Right hindlimb (tissue), 1 donor: ENCODE data around the gene SALL1.

Experiments
- DNase-seq: peaks from one replicate; pipeline ENCODE4 v3.0.0-alpha.2; 2018

Gene SALL1

GRCh38 chr16:51107742-51108141, 43.3 kb downstream of the SALL1 start:
- DNase-seq: no peak

DNA sequence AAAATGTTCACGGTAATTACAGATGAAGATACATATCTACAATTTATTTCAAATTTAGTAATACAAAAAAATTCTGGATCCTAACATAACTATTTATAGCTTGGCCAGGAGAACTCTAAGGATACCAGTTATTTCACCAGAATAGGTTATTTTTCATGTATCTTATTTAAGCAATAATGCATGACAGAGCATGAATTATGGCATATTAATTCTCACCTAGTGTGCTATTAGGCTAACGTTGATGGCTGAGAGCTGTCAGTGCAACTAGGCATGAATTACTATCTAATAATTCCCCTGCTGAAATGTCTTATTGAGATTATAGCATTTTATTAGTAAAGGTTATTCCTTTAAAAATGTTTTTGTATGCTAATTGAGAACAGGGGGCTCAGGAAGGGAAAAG, 44.5 kb downstream of the SALL1 start:
- no peak for DNase-seq

DNA sequence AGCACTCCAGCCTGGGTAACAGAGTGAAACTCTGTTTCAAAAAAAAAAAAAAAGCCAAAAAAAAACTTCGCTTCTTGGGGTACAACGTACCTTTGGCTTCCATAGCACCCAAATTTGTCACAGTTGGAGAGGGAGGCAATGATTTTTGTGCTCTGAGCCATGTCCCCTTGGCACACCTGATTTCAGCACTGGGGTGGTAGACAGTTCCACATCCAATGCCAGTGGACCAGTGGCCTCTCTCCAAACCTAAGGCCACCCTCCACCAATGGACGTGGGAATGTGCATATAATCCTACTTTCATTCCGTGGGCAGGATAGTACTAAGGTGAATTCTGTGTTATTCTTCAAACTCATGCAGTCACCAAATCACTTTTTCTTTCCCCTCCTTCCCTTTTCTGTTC, 47.5 kb downstream of the SALL1 start:
- no peak for DNase-seq

- DNase-seq: no peak
These were observed 53.3 kb downstream of the SALL1 start for GRCh38 chr16:51097729-51098128.

GRCh38 chr16:51095890-51096626, 55.0 kb downstream of the SALL1 start:
- no peak for DNase-seq

DNA sequence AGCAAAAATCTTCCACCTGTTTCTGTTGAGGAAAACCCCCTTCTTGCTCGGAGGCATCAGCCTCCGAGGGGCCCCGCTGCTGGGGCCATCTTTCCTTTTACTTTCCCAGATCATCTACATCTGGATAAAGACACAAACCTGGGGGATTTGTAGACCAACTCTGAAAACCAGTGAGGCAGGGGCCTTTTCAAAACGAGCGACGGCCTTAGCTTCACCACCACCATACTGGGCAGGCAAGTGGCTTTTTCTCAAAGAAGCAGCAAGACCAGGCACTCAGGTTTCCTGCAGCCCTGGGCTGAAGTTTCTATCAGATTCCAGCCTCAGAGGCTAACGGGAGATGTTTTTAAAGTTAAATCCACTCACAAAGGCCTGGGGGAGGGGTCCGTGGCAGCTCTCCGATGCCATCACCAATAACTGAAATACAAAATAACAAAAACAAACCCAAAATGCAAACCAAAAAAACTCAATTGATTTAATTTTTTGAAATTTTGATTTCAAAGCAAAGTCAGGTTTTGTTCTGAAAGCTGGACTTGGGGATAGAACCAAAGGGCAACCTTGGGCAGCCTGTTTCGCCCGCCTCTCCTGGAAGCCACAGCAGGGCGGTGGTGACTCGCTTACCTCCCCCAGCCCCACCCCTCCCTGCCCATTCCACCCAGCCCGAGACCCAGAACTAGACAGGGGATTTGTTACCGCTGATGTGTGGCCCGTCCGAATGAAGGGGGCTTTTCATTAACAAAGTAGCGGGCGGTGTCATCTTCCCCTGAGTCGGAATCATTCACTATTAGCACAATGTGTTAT, 55.8 kb downstream of the SALL1 start:
- DNase-seq: no peak

GRCh38 chr16:51093726-51094280, 57.3 kb downstream of the SALL1 start:
- no peak for DNase-seq
